GM21723 (cell line): ENCODE data around the gene FMNL2.

ENCODE experiments used
- ATAC-seq: cut with Tn5 transposase; IDR thresholded peaks from one replicate; pipeline ENCODE4 v1.9.1; 2021; ENCODE audit warnings: mild to moderate bottlenecking, moderate library complexity; ENCODE audit not compliant: unreplicated experiment

Gene FMNL2

DNA sequence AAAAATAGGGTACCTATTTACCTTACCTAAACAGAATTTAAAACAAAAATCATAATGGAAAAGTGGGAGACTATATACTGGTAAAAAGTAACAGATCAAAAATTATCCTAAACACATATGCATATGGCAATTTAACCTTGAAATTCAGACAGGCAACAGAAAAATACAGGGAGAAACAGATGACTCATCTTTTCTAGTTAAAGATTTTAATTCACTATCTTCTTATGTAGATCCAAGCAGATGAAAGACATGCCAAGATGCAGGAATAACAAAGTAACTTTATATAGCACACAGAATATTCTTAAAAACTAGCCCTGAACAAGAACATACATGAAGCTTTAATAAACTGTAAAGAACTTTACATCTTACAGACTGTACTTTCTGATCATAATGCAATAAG lies 351.3 kb downstream of the FMNL2 start:
- ATAC-seq = no peak

DNA sequence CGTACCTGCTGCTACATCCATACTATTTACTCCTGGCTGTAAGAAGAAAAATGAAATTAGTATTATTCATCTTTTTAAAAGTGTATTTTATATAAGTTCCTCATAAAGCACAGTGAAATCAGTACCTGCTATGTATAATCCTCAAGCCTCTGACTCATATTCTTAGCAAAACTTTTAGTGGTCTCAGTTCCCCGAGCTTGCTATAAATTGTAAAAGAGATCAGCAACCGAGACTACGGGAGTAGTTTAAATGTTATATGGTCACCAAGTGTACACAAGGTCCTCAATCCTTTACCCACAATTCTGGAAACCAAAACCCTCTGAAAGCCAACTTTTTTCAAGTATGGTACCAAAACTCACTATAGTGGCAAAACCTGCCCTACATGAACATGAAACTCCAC lies 358.1 kb downstream of the FMNL2 start:
- peak; percentile 85 for ATAC-seq

GRCh38 chr2:152694161-152694661 lies 359.2 kb downstream of the FMNL2 start:
- ATAC-seq = peak; percentile 66

- no peak for ATAC-seq
Measured at GRCh38 chr2:152695763-152696162, 360.8 kb downstream of the FMNL2 start.

- no peak for ATAC-seq
Measured at GRCh38 chr2:152696476-152696875, 361.5 kb downstream of the FMNL2 start.
